Aorta (tissue), 5 donors: Measurements from ENCODE around the gene TSHZ1. TPM values are rescaled to one million over a fixed set of nuclear protein-coding genes. Genes with fewer than 3 reads are reported as not detected.
"Not testable (repeated sequence)": the region's sequence is repeated elsewhere in the genome, so short reads cannot be mapped to it uniquely, and the experiment has no call there.

ENCODE experiments used
- ATAC-seq: fragments of 200-7000 bp; cut with Tn5 transposase; one replicate; pipeline ENCODE4 v1.9.1; 2022; ENCODE audit warnings: moderate library complexity; ENCODE audit not compliant: low FRiP score
- DNase-seq, 2 donors: peaks; one replicate each; pipeline ENCODE4 v3.0.0-alpha.2; 2020
- H3K27ac ChIP-seq, 2 donors: one replicate each; pipeline ENCODE4 v1.5.1; 2013; ENCODE audit warnings: low read length in 2 of 2, mild to moderate bottlenecking in 2 of 2, moderate library complexity in 2 of 2, control low read depth in 1 of 2, inconsistent platforms in 1 of 2, low read depth in 1 of 2
- H3K27me3 ChIP-seq, 2 donors: one replicate each; pipeline ENCODE4 v1.6.1; 2013; ENCODE audit warnings: control low read depth in 1 of 2, low read length in 1 of 2, mild to moderate bottlenecking in 1 of 2, moderate library complexity in 1 of 2; ENCODE audit not compliant: insufficient read depth in 2 of 2, control insufficient read depth in 1 of 2
- H3K36me3 ChIP-seq, 2 donors: one replicate each; pipeline ENCODE4 v1.6.1; 2013; ENCODE audit warnings: control low read depth in 1 of 2, low read length in 1 of 2, mild to moderate bottlenecking in 1 of 2; ENCODE audit not compliant: insufficient read depth in 2 of 2, control insufficient read depth in 1 of 2
- H3K4me1 ChIP-seq, 2 donors: one replicate each; pipeline ENCODE4 v1.6.1; 2013; ENCODE audit warnings: low read length in 2 of 2, control low read depth in 1 of 2, mild to moderate bottlenecking in 1 of 2, moderate library complexity in 1 of 2; ENCODE audit not compliant: insufficient read depth in 2 of 2, control insufficient read depth in 1 of 2
- H3K4me3 ChIP-seq, 2 donors: one replicate each; pipeline ENCODE4 v1.5.1; 2013; ENCODE audit warnings: low read length in 2 of 2, control low read depth in 1 of 2, mild to moderate bottlenecking in 1 of 2
- H3K9me3 ChIP-seq: one replicate; pipeline ENCODE4 v1.6.1; 2013; ENCODE audit warnings: mild to moderate bottlenecking, low read length; ENCODE audit not compliant: control insufficient read depth
- WGBS, 2 donors: extraction: QIAGEN DNeasy Blood & Tissue Kit; methylation state at CpG; one replicate each; pipeline ENCODE4 v1.1.7; 2013; 5-methylcytosine and 5-hydroxymethylcytosine counted together
- intact Hi-C, 2 donors: fragments of 100-400 bp; cut with DNase I; formaldehyde crosslinking; loops; one replicate each; pipeline versions ENCODE4 v1.14.2 to v1.15.0; 2022
- polyA plus RNA-seq, 2 donors: library from polyadenylated mRNA; stranded (reverse); fragments of 200-250 nt; gene quantifications; one replicate each; pipeline ENCODE4 v1.2.3, GENCODE V29; 2013
- total RNA-seq, 2 donors: library from RNA; stranded (reverse); fragmentation: NEBNext Ultra II Directional; extraction: Animal tissue kit (Norgen Biotek cat#: 25700); gene quantifications; one replicate each; pipeline ENCODE4 v1.2.1, GENCODE V29; 2021
- donor health status: healthy with polysubstance abuse.
- donor health status: Bipolar disorder and iron deficiency.
- donor health status: DM: no; HTN: no; CAD: no.
- donor health status: DM: no; HTN: no; CAD: no.
- donor health status: DM: yes; HTN: yes; CAD: no.

TSHZ1 gene
- total and polyA plus RNA-seq, 4 donors, result 3.3 to 26.0 (median 11.8) TPM

DNA sequence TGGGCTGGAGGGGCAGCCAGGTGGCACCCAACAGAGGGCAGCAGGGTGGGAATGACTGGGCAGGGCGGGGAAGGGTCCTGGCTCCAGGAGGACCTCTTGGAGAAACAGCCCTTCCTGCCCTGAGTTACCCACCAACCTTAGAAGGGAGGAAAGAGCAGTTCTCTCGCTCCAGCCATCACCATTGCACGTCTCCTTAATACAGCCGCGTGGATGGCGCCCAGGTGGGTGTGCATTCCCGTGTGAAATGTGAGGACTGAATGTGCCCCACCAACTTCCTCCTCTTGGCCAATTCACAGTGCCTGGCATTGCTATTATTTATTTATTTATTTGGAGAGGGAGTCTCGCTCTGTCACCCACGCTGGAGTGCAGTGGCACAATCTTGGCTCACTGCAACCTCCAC, 109.9 kb downstream of the TSHZ1 start:
- H3K27me3 ChIP-seq, result no peaks in the 10 kb centered on the region
- peaks cover 2% of the 10 kb centered on the region for H3K9me3 ChIP-seq
- DNase-seq (no peak), ATAC-seq (no peak)
- no peak overlapping the region for H3K27ac ChIP-seq
- H3K4me3 ChIP-seq, result no peak overlapping the region
- H3K4me1 ChIP-seq, result no peaks in the 10 kb centered on the region
- 91 to 94% methylated on average over 9 of the region's 9 CpGs for WGBS, 2 donors
- H3K36me3 ChIP-seq, result no peaks in the 10 kb centered on the region
- intact Hi-C loops, result no loop called here

DNA sequence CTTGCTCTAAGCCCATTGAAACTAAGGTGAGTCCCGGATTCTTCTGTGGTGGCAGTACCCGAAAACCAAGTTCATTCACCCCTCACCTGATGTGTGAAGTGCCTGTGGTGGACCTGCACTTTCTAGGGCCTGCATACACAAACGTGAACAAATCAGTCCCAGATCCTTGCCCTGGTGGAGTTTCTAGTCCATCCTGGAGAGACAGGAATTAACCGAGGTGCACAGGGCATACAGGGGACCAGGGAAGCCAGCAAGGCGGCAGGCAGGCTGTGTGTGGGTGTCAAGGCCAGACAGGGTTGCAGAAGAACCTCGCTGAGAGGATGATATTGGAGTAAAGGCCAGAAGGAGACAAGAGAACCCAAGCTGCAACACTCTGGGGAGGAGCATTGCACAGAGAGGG, 110.8 kb downstream of the TSHZ1 start:
- no peaks in the 10 kb centered on the region for H3K36me3 ChIP-seq
- intact Hi-C loops, result no loop called here
- DNase-seq (no peak), ATAC-seq (no peak)
- no peaks in the 10 kb centered on the region for H3K4me1 ChIP-seq
- H3K9me3 ChIP-seq, result peaks cover 2% of the 10 kb centered on the region
- no peak overlapping the region for H3K4me3 ChIP-seq
- 93 to 95% methylated on average over 6 of the region's 6 CpGs for WGBS, 2 donors
- no peaks in the 10 kb centered on the region for H3K27me3 ChIP-seq
- H3K27ac ChIP-seq, result no peak overlapping the region

GRCh38 chr18:75322206-75322605, 111.6 kb downstream of the TSHZ1 start:
- Histone ChIP-seq H3K27ac (no peak overlapping the region), H3K4me3 (no peak overlapping the region), H3K27me3 (no peaks in the 10 kb centered on the region), H3K9me3 (peaks cover 2% of the 10 kb centered on the region), H3K36me3 (no peaks in the 10 kb centered on the region), H3K4me1 (no peaks in the 10 kb centered on the region)
- ATAC-seq (no peak), DNase-seq (no peak)
- intact Hi-C loops, result no loop called here
- WGBS, 2 donors, result 96% methylated on average over 11 of the region's 11 CpGs

- Histone ChIP-seq H3K4me3 (no peak overlapping the region), H3K4me1 (no peaks in the 10 kb centered on the region), H3K9me3 (peaks cover 2% of the 10 kb centered on the region), H3K36me3 (no peaks in the 10 kb centered on the region), H3K27me3 (no peaks in the 10 kb centered on the region), H3K27ac (no peak overlapping the region)
- whole genome bisulfite sequencing, 2 donors, result 61 to 69% methylated on average over 8 of the region's 8 CpGs
- intact Hi-C loops, result no loop called here
- DNase-seq (no peak), ATAC-seq (no peak)
Measured at GRCh38 chr18:75323821-75324585, 113.4 kb downstream of the TSHZ1 start.

DNA sequence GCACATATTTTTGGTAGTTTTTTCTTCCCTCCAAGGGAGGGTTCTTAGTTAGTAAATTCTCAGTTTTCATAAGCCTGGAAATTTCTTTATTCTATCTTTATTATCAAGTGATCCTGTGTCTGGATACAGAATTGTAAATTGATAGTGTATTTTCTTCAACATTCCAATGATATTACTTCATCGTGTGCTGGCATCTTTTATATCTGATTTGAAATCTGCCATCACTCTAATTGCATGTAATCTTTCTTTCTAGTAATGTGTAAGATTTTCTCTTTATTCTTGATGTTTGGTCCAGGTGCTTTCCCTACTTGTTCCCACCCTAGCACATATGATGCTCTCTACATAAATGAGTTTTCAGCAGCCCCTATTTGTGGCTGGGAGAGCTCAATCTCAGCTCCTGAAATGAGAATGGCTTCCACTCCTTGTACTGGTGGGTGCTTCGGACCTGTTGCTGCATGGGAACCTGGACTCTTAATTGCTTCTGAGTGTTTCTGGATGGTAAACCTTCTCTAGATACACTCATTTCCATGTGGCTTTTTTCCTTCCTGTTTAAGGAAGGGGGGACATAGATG, 114.2 kb downstream of the TSHZ1 start:
- H3K36me3 ChIP-seq, result no peaks in the 10 kb centered on the region
- no peak overlapping the region for H3K4me3 ChIP-seq
- 59 to 76% methylated on average over 2 of the region's 2 CpGs for WGBS, 2 donors
- H3K4me1 ChIP-seq, result no peaks in the 10 kb centered on the region
- intact Hi-C loops, result no loop called here
- no peak for ATAC-seq
- H3K27ac ChIP-seq, result no peak overlapping the region
- no peak for DNase-seq
- no peaks in the 10 kb centered on the region for H3K27me3 ChIP-seq
- H3K9me3 ChIP-seq, result peaks cover 2% of the 10 kb centered on the region

DNA sequence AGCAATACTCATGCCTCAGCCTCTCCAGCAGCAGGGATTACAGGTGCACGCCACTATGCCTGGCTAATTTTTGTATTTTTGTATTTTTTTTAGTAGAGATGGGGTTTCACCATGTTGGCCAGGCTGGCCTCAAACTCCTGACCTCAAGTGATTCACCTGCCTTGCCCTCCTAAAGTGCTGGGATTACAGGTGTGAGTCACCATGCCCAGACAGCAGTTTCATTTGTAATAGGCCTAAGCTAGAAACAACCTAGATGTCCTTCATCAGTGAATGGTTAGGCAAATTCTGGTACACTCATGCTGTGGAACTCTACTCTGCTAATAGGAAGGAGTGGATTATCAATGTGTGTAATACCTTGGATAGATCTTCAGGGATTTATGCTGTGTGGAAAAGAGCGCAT, 119.2 kb downstream of the TSHZ1 start:
- H3K27ac ChIP-seq, ATAC-seq, H3K27me3 ChIP-seq, H3K4me1 ChIP-seq, DNase-seq, H3K36me3 ChIP-seq, H3K9me3 ChIP-seq, H3K4me3 ChIP-seq, intact Hi-C loops: not testable (repeated sequence)
- WGBS, 2 donors, result 92 to 93% methylated on average over 2 of the region's 2 CpGs

- WGBS, 2 donors, result 87 to 90% methylated on average over 3 of the region's 3 CpGs
- Histone ChIP-seq H3K4me3 (no peak overlapping the region), H3K4me1 (no peaks in the 10 kb centered on the region), H3K27ac (no peak overlapping the region), H3K9me3 (no peaks in the 10 kb centered on the region), H3K36me3 (no peaks in the 10 kb centered on the region), H3K27me3 (no peaks in the 10 kb centered on the region)
- ATAC-seq, result no peak
- intact Hi-C loops, result no loop called here
- DNase-seq, result no peak
Measured at GRCh38 chr18:75330308-75330707, 119.7 kb downstream of the TSHZ1 start.

GRCh38 chr18:75334869-75335268, 124.3 kb downstream of the TSHZ1 start:
- 83 to 91% methylated on average over 5 of the region's 5 CpGs for WGBS, 2 donors
- H3K4me1 ChIP-seq, result no peaks in the 10 kb centered on the region
- H3K4me3 ChIP-seq, result no peak overlapping the region
- DNase-seq (no peak), ATAC-seq (no peak)
- H3K36me3 ChIP-seq, result no peaks in the 10 kb centered on the region
- H3K27me3 ChIP-seq, result no peaks in the 10 kb centered on the region
- no peaks in the 10 kb centered on the region for H3K9me3 ChIP-seq
- intact Hi-C loops, result no loop called here
- no peak overlapping the region for H3K27ac ChIP-seq

DNA sequence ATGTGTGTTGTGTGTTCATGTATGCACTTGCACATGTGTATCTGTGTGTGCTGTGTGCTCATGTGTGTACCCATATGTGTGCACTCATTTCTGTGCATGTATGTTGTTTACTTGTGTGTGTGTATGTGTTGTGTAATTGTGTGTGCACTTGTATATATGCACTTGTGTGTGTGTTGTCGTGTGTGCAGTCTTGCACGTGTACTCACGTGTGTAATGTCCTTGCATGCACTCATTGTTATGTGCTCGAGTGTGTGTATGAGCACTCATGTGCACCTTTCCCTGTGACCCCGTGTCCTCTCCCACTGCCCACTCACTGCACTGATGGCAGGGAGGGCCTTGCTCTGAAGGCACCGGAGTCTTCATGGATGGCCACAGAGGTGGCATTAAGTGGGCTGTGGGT, 124.9 kb downstream of the TSHZ1 start:
- Histone ChIP-seq H3K27me3 (no peaks in the 10 kb centered on the region), H3K4me3 (no peak overlapping the region), H3K27ac (no peak overlapping the region), H3K4me1 (no peaks in the 10 kb centered on the region), H3K36me3 (no peaks in the 10 kb centered on the region), H3K9me3 (no peaks in the 10 kb centered on the region)
- intact Hi-C loops, result no loop called here
- ATAC-seq (no peak), DNase-seq (no peak)
- WGBS, 2 donors, result 95% methylated on average over 6 of the region's 6 CpGs
